H1 (cell line): ENCODE measurements around the gene PUDP. TPM values are rescaled to one million over a fixed set of nuclear protein-coding genes. Genes with fewer than 3 reads are reported as not detected.

ENCODE experiments used
- CTCF ChIA-PET: fragments of 300-600 bp; sonication (Branson Sonifier 250); formaldehyde crosslinking; loops from one replicate; lab custom pipeline; 2021; ENCODE audit not compliant: partially characterized antibody; lab: Charles Lee
- POLR2A ChIA-PET: fragments of 300-600 bp; sonication (Branson Sonifier 250); formaldehyde crosslinking; loops from one replicate; lab custom pipeline; 2021; ENCODE audit warnings: inconsistent platforms; ENCODE audit not compliant: partially characterized antibody; lab: Charles Lee
- DNase-seq, 2 experiments: peaks; one replicate each; pipeline versions ENCODE4 v3.0.0 to v3.0.0-alpha.2; 2010 to 2022; ENCODE audit warnings: low spot score in 2 of 2, low read depth in 1 of 2, mixed read lengths in 1 of 2
- FAIRE-seq: peaks from 2 replicates; lab custom pipeline; 2011; peaks lifted over from hg19 to GRCh38; lab: Jason Lieb, UNC
- H2AFZ ChIP-seq: 2 replicates; pipeline ENCODE4 v1.8.1; 2012; ENCODE audit warnings: low read length, inconsistent platforms
- H2AK5ac ChIP-seq: 2 replicates; pipeline ENCODE4 v1.6.1; 2013; ENCODE audit warnings: low read depth, low read length
- H2BK120ac ChIP-seq: replicated peaks from 2 replicates; pipeline ENCODE3; 2013; ENCODE audit warnings: low read depth, low read length, inconsistent platforms
- H2BK12ac ChIP-seq: 2 replicates; pipeline ENCODE4 v1.6.1; 2013; ENCODE audit warnings: low read depth, low read length
- H2BK15ac ChIP-seq: 2 replicates; pipeline ENCODE4 v1.6.1; 2013; ENCODE audit warnings: low read length
- H2BK20ac ChIP-seq: 2 replicates; pipeline ENCODE4 v1.6.1; 2013; ENCODE audit warnings: low read length
- H2BK5ac ChIP-seq: 2 replicates; pipeline ENCODE4 v1.6.1; 2013; ENCODE audit warnings: low read depth, low read length
- H3K14ac ChIP-seq: 2 replicates; pipeline ENCODE4 v1.6.1; 2013; ENCODE audit warnings: inconsistent platforms; ENCODE audit not compliant: insufficient read length
- H3K18ac ChIP-seq: 2 replicates; pipeline ENCODE4 v1.6.1; 2013; ENCODE audit warnings: low read length; ENCODE audit errors: extremely low read depth
- H3K23ac ChIP-seq: 2 replicates; pipeline ENCODE4 v1.6.1; 2013; ENCODE audit warnings: inconsistent platforms; ENCODE audit not compliant: insufficient read length
- H3K23me2 ChIP-seq: 2 replicates; pipeline ENCODE4 v1.6.1; 2013; ENCODE audit warnings: low read depth, low read length
- H3K27ac ChIP-seq: 2 replicates; pipeline ENCODE4 v1.6.1; 2011; ENCODE audit warnings: low read depth, low read length, inconsistent platforms
- H3K27me3 ChIP-seq, 4 experiments: replicated peaks in 1 of 4; 1 replicate in 1 of 4; 2 replicates in 3 of 4; pipeline versions ENCODE4 v1.6.1 to v1.8.1; 2011 to 2013; ENCODE audit warnings: low read length in 3 of 4, mild to moderate bottlenecking in 3 of 4, inconsistent platforms in 2 of 4, mixed read lengths in 2 of 4, moderate library complexity in 1 of 4; ENCODE audit not compliant: control insufficient read depth in 3 of 4, insufficient read depth in 3 of 4; ENCODE audit errors: extremely low read depth in 1 of 4
- H3K36me3 ChIP-seq, 4 experiments: 2 replicates each; pipeline versions ENCODE4 v1.6.1 to v1.8.1; 2011 to 2013; ENCODE audit warnings: mild to moderate bottlenecking in 4 of 4, low read length in 3 of 4, moderate library complexity in 2 of 4, control low read depth in 1 of 4, inconsistent platforms in 1 of 4; ENCODE audit not compliant: insufficient read depth in 4 of 4, control insufficient read depth in 2 of 4
- H3K4ac ChIP-seq: replicated peaks from 2 replicates; pipeline ENCODE3; 2013; ENCODE audit warnings: low read length, low read depth, mixed read lengths, inconsistent platforms; ENCODE audit not compliant: insufficient read length
- H3K4me1 ChIP-seq, 4 experiments: replicated peaks in 1 of 4; 1 replicate in 1 of 4; 2 replicates in 3 of 4; pipeline versions ENCODE4 v1.6.1 to v1.8.1; 2011 to 2013; ENCODE audit warnings: low read length in 3 of 4, inconsistent platforms in 2 of 4, mixed read lengths in 1 of 4; ENCODE audit not compliant: insufficient read depth in 4 of 4, control insufficient read depth in 3 of 4
- H3K4me2 ChIP-seq, 2 experiments: 2 replicates each; pipeline versions ENCODE4 v1.6.1 to v1.8.1; 2011 to 2013; ENCODE audit warnings: low read depth in 2 of 2, low read length in 2 of 2, control low read depth in 1 of 2, inconsistent platforms in 1 of 2, mild to moderate bottlenecking in 1 of 2; ENCODE audit not compliant: insufficient read depth in 1 of 2
- H3K4me3 ChIP-seq, 4 experiments: fragments of 200-600, 300-600 bp in 1 of 4; sonication (generic), shearing (Covaris generic), sonication (Bioruptor Twin) in 1 of 4; 2 replicates each; pipeline versions ENCODE4 v1.5.1 to v1.8.1; 2011 to 2016; ENCODE audit warnings: low read length in 4 of 4, low read depth in 3 of 4, control low read depth in 2 of 4, inconsistent platforms in 2 of 4, mild to moderate bottlenecking in 2 of 4, mixed read lengths in 1 of 4, moderate library complexity in 1 of 4; ENCODE audit not compliant: insufficient read depth in 2 of 4; ENCODE audit errors: extremely low read depth in 1 of 4
- H3K56ac ChIP-seq: replicated peaks from 2 replicates; pipeline ENCODE3; 2013; ENCODE audit warnings: low read depth, mild to moderate bottlenecking, mixed read lengths, low read length, inconsistent platforms; ENCODE audit not compliant: insufficient read length
- H3K79me1 ChIP-seq: 2 replicates; pipeline ENCODE4 v1.6.1; 2013; ENCODE audit warnings: low read depth, low read length, control low read depth
- H3K79me2 ChIP-seq, 2 experiments: 2 replicates each; pipeline versions ENCODE4 v1.6.1 to v1.8.1; 2012 to 2013; ENCODE audit warnings: low read length in 2 of 2, mild to moderate bottlenecking in 2 of 2, inconsistent platforms in 1 of 2; ENCODE audit not compliant: insufficient read depth in 2 of 2, control insufficient read depth in 1 of 2
- H3K9ac ChIP-seq, 4 experiments: replicated peaks in 1 of 4; 1 replicate in 1 of 4; 2 replicates in 3 of 4; pipeline versions ENCODE4 v1.6.1 to v1.8.1; 2011 to 2013; ENCODE audit warnings: low read depth in 3 of 4, low read length in 3 of 4, control low read depth in 2 of 4, mild to moderate bottlenecking in 2 of 4, moderate library complexity in 2 of 4, inconsistent platforms in 1 of 4; ENCODE audit errors: extremely low read depth in 1 of 4
- H3K9me3 ChIP-seq, 2 experiments: 2 replicates each; pipeline versions ENCODE4 v1.6.1 to v1.8.1; 2012 to 2013; ENCODE audit warnings: mild to moderate bottlenecking in 2 of 2, moderate library complexity in 2 of 2, control low read depth in 1 of 2, inconsistent platforms in 1 of 2, low read depth in 1 of 2, low read length in 1 of 2, mixed read lengths in 1 of 2; ENCODE audit not compliant: insufficient read depth in 2 of 2
- H4K20me1 ChIP-seq, 2 experiments: replicated peaks in 1 of 2; 2 replicates each; pipeline versions ENCODE3 to v1.8.1; 2011 to 2013; ENCODE audit warnings: inconsistent platforms in 2 of 2, low read length in 2 of 2, mild to moderate bottlenecking in 1 of 2; ENCODE audit not compliant: insufficient read depth in 2 of 2, control insufficient read depth in 1 of 2
- H4K5ac ChIP-seq: 2 replicates; pipeline ENCODE4 v1.6.1; 2013; ENCODE audit warnings: low read length, low read depth, mixed read lengths, inconsistent platforms; ENCODE audit not compliant: insufficient read length
- H4K8ac ChIP-seq: 2 replicates; pipeline ENCODE4 v1.8.0; 2013; ENCODE audit warnings: mild to moderate bottlenecking, moderate library complexity, low read length, inconsistent platforms; ENCODE audit not compliant: insufficient read depth; ENCODE audit errors: extremely low read depth
- H4K91ac ChIP-seq: replicated peaks from 2 replicates; pipeline ENCODE3; 2013; ENCODE audit warnings: low read length, mixed read lengths, inconsistent platforms; ENCODE audit not compliant: insufficient read length
- CEBPB ChIP-seq: IDR thresholded peaks from 2 replicates; pipeline ENCODE4 v1.6.1; 2012; ENCODE audit warnings: low read depth, low read length
- EGR1 ChIP-seq: IDR thresholded peaks from 2 replicates; pipeline ENCODE4 v1.6.1; 2011; ENCODE audit warnings: low read depth, low read length, borderline replicate concordance
- WGBS, 2 experiments: shearing (Covaris generic) in 1 of 2; methylation state at CpG; one replicate each; pipeline versions ENCODE4 v1.1.6 to v1.1.7; 2013 to 2015; ENCODE audit warnings: low lambda C conversion rate in 2 of 2, mixed read lengths in 2 of 2, inconsistent platforms in 1 of 2, low coverage in 1 of 2, missing lambda C conversion rate in 1 of 2; ENCODE audit not compliant: insufficient replicate concordance in 2 of 2, insufficient coverage in 1 of 2, insufficient read length in 1 of 2; ENCODE audit errors: extremely low coverage in 1 of 2, missing lambda C conversion rate in 1 of 2; 5-methylcytosine and 5-hydroxymethylcytosine counted together
- polyA plus RNA-seq, 7 experiments: library from polyadenylated mRNA; depleted of rRNA in 3 of 7; stranded (reverse) in 5 of 7; unstranded in 2 of 7; fragments of >200 nt in 5 of 7; fragments of 200-250 nt in 2 of 7; gene quantifications; 1 replicate in 5 of 7; 2 replicates in 1 of 7; 4 replicates in 1 of 7; pipeline versions ENCODE4 v1.2.1 to v1.2.3, GENCODE V29; 2011 to 2013; ENCODE audit warnings: missing spikeins in 2 of 7, mixed read lengths in 2 of 7
- total RNA-seq: library from RNA; stranded (reverse); fragmentation: NEBNext Ultra II Directional; extraction: Animal tissue kit (Norgen Biotek cat#: 25700); gene quantifications from 2 replicates; pipeline ENCODE4 v1.2.1, GENCODE V29; 2021

The PUDP gene
- total and polyA plus RNA-seq, 2 of the 8 experiments (the other 6 are each of a cell fraction or from before 2014, with no cell fraction given) = 27.2 to 30.2 TPM

- no peak for TF ChIP-seq EGR1
- no peak for TF ChIP-seq CEBPB
- Histone ChIP-seq H3K36me3 (0 out of 8 replicates have a peak, but pooled peaks cover 0 to 3% (median 0%) of the 10 kb centered on the region in 4 experiments), H3K27me3 (no peaks in the 10 kb centered on the region), H2AK5ac (no peak overlapping the region), H3K9me3 (no peaks in the 10 kb centered on the region), H3K79me2 (no peaks in the 10 kb centered on the region), H3K56ac (no peak overlapping the region), H3K18ac (no peak overlapping the region), H3K4me1 (peaks cover 0 to 2% (median 0%) of the 10 kb centered on the region in 4 experiments; a peak in 1 of 7 replicates), H4K91ac (no peak overlapping the region), H2BK20ac (no peak overlapping the region), H3K4ac (no peak overlapping the region), H3K79me1 (no peaks in the 10 kb centered on the region), H4K8ac (no peak overlapping the region), H3K9ac (no peak overlapping the region), H2BK15ac (no peak overlapping the region), H2BK5ac (no peak overlapping the region), H3K14ac (no peak overlapping the region), H3K23ac (no peak overlapping the region), H2AFZ (no peak overlapping the region), H4K20me1 (no peaks in the 10 kb centered on the region), H4K5ac (no peak overlapping the region), H2BK12ac (no peak overlapping the region), H3K23me2 (no peaks in the 10 kb centered on the region), H3K4me3 (no peak overlapping the region), H3K27ac (no peak overlapping the region), H3K4me2 (no peak overlapping the region), H2BK120ac (no peak overlapping the region)
- no peak for DNase-seq
- CTCF ChIA-PET = no interaction called here
- WGBS, 2 experiments = 95% methylated on average over 2 of the region's 2 CpGs; no CpG with 5 or more reads in 1 of the 2 experiments
- POLR2A ChIA-PET = no interaction called here
- no peak for FAIRE-seq
Observed at GRCh38 chrX:7106649-7107048, 41.3 kb downstream of the PUDP start.
